NB4 (cell line): Measurements from ENCODE around the gene EZH1.

ENCODE experiments used
- DNase-seq: peaks from one replicate; pipeline ENCODE4 v3.0.0; 2010; ENCODE audit warnings: low read depth
- H3K4me3 ChIP-seq: one replicate; pipeline ENCODE4 v1.5.1; 2011; ENCODE audit warnings: mild to moderate bottlenecking, low read depth, low read length, moderate library complexity
- MYC ChIP-seq: IDR thresholded peaks from 2 replicates; pipeline ENCODE4 v1.6.1; 2011; ENCODE audit warnings: low read depth, low read length
- POLR2A ChIP-seq: IDR thresholded peaks from 2 replicates; pipeline ENCODE4 v1.6.1; 2011; ENCODE audit warnings: mild to moderate bottlenecking; ENCODE audit not compliant: insufficient read length; ENCODE audit errors: extremely low read depth
- TF ChIP-seq, protein P1 (sequence below): IDR thresholded peaks from one replicate; pipeline ENCODE4 v1.5.1; 2012; ENCODE audit warnings: low read depth, low read length
- TF ChIP-seq, protein P2 (sequence below): IDR thresholded peaks from 2 replicates; pipeline ENCODE4 v1.6.1; 2011; ENCODE audit warnings: low read depth, low read length

The EZH1 gene

DNA sequence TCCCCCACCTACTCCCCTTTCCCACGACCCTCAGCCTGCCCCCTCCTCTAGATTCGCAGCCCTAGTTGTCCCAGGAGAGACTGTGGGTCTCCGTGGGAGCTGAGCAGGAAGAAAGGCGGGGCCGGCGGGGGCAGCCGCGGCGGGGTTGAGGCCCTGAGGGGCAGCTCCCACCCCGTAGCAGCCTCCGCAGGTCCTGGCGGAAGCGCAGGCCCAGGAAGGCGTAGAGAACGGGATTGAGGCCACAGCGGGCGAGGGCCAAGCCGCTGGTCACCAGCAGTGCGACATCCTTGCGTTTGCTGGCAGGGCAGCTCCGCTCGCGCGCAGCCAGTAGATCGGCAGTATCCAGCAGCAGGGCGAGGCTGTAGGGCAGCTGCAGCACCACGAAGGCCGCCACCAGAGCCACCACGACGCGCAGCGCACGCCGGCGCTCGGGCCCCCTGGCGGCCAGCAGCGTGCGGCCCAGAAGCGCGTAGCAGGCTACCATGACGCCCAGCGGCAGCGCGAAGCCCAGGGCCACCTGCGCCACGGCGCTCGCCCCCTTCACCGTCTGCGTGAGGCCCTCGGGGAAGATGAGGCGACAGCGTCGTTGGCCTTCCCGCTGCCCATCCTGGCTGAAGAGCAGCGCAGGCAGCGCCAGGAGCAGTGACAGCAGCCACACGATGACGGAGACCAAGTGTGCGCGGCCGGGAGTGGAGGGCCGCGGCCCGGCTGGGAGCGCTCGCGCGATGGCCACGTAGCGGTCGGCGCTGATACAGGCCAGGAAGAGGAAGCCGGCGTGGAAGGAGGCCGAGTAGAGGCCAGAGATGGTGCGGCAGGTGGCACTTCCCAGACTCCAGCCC lies 65.1 kb downstream of the EZH1 start:
- peak; percentile 90 for DNase-seq
- TF ChIP-seq, protein P1, sequence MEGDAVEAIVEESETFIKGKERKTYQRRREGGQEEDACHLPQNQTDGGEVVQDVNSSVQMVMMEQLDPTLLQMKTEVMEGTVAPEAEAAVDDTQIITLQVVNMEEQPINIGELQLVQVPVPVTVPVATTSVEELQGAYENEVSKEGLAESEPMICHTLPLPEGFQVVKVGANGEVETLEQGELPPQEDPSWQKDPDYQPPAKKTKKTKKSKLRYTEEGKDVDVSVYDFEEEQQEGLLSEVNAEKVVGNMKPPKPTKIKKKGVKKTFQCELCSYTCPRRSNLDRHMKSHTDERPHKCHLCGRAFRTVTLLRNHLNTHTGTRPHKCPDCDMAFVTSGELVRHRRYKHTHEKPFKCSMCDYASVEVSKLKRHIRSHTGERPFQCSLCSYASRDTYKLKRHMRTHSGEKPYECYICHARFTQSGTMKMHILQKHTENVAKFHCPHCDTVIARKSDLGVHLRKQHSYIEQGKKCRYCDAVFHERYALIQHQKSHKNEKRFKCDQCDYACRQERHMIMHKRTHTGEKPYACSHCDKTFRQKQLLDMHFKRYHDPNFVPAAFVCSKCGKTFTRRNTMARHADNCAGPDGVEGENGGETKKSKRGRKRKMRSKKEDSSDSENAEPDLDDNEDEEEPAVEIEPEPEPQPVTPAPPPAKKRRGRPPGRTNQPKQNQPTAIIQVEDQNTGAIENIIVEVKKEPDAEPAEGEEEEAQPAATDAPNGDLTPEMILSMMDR = peak; percentile 76
- TF ChIP-seq MYC = peak; percentile 86
- TF ChIP-seq, protein P2, sequence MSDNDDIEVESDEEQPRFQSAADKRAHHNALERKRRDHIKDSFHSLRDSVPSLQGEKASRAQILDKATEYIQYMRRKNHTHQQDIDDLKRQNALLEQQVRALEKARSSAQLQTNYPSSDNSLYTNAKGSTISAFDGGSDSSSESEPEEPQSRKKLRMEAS = peak; percentile 85
- TF ChIP-seq POLR2A = peak; percentile 42
- H3K4me3 ChIP-seq = peak overlapping the region; percentile 48

DNA sequence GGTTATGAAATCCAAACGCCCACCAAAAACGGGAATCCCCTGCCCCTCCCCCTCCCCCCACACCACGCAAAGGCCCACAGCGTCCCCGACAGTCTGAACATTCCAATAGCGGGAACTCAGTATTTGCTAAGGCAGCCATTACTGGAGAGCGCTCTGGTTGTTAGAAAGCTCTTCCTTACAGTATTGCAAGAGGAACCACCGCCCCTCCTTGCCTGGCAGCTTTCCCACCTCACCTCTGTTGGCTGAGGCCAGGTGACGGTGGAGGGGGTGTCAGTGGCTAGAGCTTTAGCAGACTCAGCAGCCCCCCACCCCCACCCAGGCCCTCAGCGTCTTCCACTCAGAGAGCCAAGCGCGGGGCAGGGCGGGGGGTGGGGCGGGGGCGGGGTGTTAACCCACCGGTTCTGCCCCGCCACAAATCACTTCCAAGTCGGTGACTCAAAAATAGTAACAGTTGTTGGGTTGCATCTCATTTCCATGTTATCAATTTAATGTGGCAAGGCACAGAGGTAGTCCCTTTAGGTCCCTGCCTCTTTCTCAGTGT lies 65.8 kb downstream of the EZH1 start:
- TF ChIP-seq MYC = 0 out of 2 replicates have a peak, but pooled peaks have one; percentile 22
- TF ChIP-seq, protein P1 = no peak
- no peak for TF ChIP-seq POLR2A
- TF ChIP-seq, protein P2 = no peak
- peak overlapping the region; percentile 78 for H3K4me3 ChIP-seq
- peak; percentile 68 for DNase-seq

DNA sequence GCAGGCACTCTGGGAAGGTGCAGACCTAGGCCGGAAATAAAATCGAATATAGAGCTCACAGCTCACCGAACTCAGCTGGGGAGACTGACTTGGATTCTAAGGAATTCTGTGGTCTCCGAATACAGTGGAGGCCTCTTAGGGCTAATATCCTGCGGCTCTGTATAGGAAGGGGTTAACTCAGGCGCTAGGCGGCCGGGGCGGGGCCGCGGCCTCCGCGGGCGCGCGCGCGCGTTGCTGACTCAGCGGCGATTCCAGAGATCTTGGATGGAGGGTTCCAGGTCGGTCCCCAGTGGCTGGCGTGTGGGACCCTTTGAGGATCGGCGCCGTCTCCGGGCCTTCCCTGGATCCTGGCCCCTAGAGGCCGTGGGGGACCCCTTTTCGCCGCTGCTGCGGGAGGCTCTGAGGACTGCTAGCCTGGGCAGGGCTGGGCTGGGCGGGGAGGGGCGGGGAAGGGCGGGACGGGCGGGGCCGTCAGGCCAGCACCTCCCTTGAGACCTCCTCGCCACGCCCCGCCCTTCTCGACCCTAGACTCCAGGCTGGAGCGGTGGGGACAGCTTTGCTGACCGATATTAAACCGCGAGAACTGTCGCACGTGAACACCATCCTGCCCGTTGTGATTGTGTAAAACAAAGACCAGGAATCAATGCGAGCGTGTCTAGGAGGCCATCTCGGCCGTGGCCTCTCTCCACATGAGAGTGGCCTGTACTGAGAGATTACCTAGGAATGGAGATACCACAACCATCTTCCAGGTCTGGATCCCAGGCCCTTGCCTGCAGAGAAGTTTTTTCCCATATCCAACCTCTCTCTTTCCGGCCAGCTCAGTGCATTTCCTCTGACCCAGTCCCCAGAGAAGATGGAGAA lies 66.7 kb downstream of the EZH1 start:
- TF ChIP-seq, protein P1 = no peak
- TF ChIP-seq, protein P2 = peak; percentile 91
- peak; percentile 93 for TF ChIP-seq MYC
- TF ChIP-seq POLR2A = peak; percentile 91
- H3K4me3 ChIP-seq = peak overlapping the region; percentile 78
- DNase-seq = peak; percentile 95

- TF ChIP-seq, protein P2 = peak; percentile 66
- no peak for TF ChIP-seq MYC
- peak overlapping the region; percentile 77 for H3K4me3 ChIP-seq
Observed at GRCh38 chr17:42677012-42677857, 67.6 kb downstream of the EZH1 start.

DNA sequence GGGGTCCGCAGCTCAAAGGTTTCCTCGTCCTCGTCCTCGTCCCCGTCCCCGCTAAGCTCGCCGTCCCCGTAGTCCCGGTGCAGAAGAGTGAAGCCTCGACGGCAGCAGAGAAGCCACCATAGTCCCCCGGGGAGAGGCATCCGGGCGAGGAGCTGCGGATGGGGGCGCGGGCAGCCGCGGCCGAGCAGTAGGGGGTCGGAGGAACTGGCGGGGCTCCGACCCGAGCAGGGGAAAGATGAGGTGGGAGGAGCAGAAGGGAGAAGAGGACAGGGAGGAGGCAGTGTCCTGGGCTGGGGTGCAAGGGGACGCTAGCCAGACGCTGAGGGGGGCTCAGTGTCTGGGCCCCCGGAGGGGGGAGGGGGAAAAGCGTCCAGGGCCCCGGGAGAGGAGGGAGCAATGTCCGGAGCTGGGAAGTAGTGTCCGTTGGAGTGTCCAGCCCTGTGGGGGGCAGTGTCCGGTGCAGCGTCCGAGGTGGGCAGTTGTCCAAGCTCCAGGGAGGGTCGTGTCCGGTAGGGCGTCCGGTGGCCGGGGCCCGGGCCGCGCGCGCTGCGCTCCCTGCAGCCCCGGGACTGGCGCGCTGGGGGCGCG lies 68.3 kb downstream of the EZH1 start, which contains the start of gene PLEKHH3:
PLEKHH3 (minus strand) TSS at position 571 of the 588 bp plus-strand sequence; CDS start at position 140, 431 bp downstream.
- TF ChIP-seq MYC = no peak
- TF ChIP-seq POLR2A = peak; percentile 32
- TF ChIP-seq, protein P1 = peak; percentile 2
- TF ChIP-seq, protein P2 = peak; percentile 16; the same call in 1 of the 2 replicates
- H3K4me3 ChIP-seq = peak within 1 kb of the TSS; percentile 77
- DNase-seq = peak; percentile 75

More at GRCh38 chr17:42677012-42677857, 67.6 kb downstream of the EZH1 start:
- DNase-seq = peak; percentile 99
